Gastrocnemius medialis (tissue), 4 donors: Measurements from ENCODE around the gene KIRREL2. TPM values are rescaled to one million over a fixed set of nuclear protein-coding genes. Genes with fewer than 3 reads are reported as not detected.
A peak's percentile ranks its signal among the peaks of the same experiment; 100 is the strongest.

Experiments
- ATAC-seq, 2 donors: fragments of 150-250 bp; one replicate each; pipeline ENCODE4 v1.9.1; 2016
- DNase-seq, 2 donors: peaks; one replicate each; pipeline ENCODE4 v3.0.0-alpha.2; 2019
- H3K27ac ChIP-seq, 4 donors: fragments of 200-600 bp; sonication (generic); 1 replicate in 1 of 4; 2 replicates in 3 of 4; pipeline ENCODE4 v1.5.1; 2016 to 2018; ENCODE audit warnings: mild to moderate bottlenecking in 2 of 4, moderate library complexity in 1 of 4
- H3K27me3 ChIP-seq, 3 donors: fragments of 200-600 bp; sonication (generic) in 2 of 3; 1 replicate in 1 of 3; 2 replicates in 2 of 3; pipeline versions ENCODE4 v1.5.1 to v1.6.0; 2016 to 2019; ENCODE audit warnings: mild to moderate bottlenecking in 1 of 3, moderate library complexity in 1 of 3
- H3K36me3 ChIP-seq, 2 donors: fragments of 200-600 bp; sonication (generic) in 1 of 2; one replicate each; pipeline ENCODE4 v1.5.1; 2017 to 2018
- H3K4me1 ChIP-seq, 2 donors: fragments of 200-600 bp; sonication (generic) in 1 of 2; one replicate each; pipeline ENCODE4 v1.5.1; 2016 to 2017; ENCODE audit warnings: mild to moderate bottlenecking in 2 of 2
- H3K4me3 ChIP-seq, 4 donors: fragments of 200-600 bp; sonication (generic) in 3 of 4; 1 replicate in 1 of 4; 2 replicates in 3 of 4; pipeline ENCODE4 v1.5.1; 2016 to 2019; ENCODE audit warnings: mild to moderate bottlenecking in 2 of 4
- H3K9me3 ChIP-seq, 3 donors: fragments of 200-600 bp; sonication (generic) in 2 of 3; 1 replicate in 1 of 3; 2 replicates in 2 of 3; pipeline ENCODE4 v1.5.1; 2016 to 2019
- POLR2A ChIP-seq, 2 donors: fragments of 450-650 bp; IDR thresholded peaks; one replicate each; pipeline ENCODE4 v1.6.1; 2017; ENCODE audit warnings: antibody characterized with exemption in 2 of 2, mild to moderate bottlenecking in 2 of 2, moderate library complexity in 2 of 2
- in situ Hi-C, 4 donors: fragments of 200-750 bp; cut with MboI; loops; one replicate each; pipeline versions ENCODE4 v1.15.0 to v1.8.0; 2017; ENCODE audit warnings: low sequenced_read_pairs in 4 of 4
- intact Hi-C: fragments of 100-400 bp; cut with DNase I; formaldehyde crosslinking; loops from one replicate; pipeline ENCODE4 v1.15.1; 2023; ENCODE audit warnings: low total_unique reads
- total RNA-seq, 4 donors: library from RNA; depleted of rRNA; stranded (reverse); fragments of >200 nt; gene quantifications; one replicate each; pipeline versions ENCODE4 v1.1.0 to v1.2.3, GENCODE V29; 2016
- TF ChIP-seq, protein P1 (sequence below), 5 experiments: fragments of 450-650 bp in 3 of 5; fragments of 200-600 bp in 2 of 5; sonication (generic) in 2 of 5; IDR thresholded peaks in 4 of 5; conservative IDR thresholded peaks in 1 of 5; 1 replicate in 4 of 5; 2 replicates in 1 of 5; pipeline ENCODE4 v1.5.1; 2016 to 2019; ENCODE audit warnings: antibody characterized with exemption in 5 of 5, mild to moderate bottlenecking in 3 of 5, moderate library complexity in 3 of 5

The KIRREL2 gene
- total RNA-seq, 4 donors from 2014 or later, result not detected

DNA sequence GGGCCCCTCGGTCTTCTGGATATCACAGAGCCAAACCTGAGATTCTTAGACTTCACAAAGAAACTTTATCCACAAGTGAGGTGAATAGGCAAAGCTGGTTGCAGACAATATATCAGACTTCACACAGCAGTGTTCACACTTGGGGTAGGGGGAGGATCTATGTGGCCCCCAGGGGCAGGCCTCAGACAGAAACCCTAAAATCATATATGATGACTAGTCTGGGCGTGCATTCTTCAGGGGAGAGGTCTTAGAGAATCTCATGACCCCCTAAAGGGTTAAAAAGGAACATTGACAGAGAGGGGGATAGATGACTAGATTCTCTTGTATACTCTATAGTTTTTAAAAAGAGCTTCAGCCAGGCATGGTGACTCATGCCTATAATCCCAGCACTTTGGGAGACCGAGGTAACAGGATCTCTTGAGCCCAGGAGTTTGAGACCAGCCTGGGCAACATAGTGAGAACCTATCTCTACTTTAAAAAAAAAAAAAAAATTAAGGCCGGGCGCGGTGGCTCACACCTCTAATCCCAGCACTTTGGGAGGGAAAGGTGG, 48.5 kb downstream of the KIRREL2 start:
- TF ChIP-seq POLR2A (IDR thresholded peaks at IDR 0.05), result no peak
- TF ChIP-seq, protein P1, sequence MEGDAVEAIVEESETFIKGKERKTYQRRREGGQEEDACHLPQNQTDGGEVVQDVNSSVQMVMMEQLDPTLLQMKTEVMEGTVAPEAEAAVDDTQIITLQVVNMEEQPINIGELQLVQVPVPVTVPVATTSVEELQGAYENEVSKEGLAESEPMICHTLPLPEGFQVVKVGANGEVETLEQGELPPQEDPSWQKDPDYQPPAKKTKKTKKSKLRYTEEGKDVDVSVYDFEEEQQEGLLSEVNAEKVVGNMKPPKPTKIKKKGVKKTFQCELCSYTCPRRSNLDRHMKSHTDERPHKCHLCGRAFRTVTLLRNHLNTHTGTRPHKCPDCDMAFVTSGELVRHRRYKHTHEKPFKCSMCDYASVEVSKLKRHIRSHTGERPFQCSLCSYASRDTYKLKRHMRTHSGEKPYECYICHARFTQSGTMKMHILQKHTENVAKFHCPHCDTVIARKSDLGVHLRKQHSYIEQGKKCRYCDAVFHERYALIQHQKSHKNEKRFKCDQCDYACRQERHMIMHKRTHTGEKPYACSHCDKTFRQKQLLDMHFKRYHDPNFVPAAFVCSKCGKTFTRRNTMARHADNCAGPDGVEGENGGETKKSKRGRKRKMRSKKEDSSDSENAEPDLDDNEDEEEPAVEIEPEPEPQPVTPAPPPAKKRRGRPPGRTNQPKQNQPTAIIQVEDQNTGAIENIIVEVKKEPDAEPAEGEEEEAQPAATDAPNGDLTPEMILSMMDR (IDR thresholded peaks at IDR 0.05 in 4 of 5, conservative IDR thresholded peaks at IDR 0.05 in 1 of 5), result no peak
- no peaks in the 10 kb centered on the region for H3K36me3 ChIP-seq
- in situ Hi-C loops (no loop called here), intact Hi-C loops (no loop called here)
- H3K4me3 ChIP-seq, result no peak overlapping the region
- no peak for DNase-seq
- no peaks in the 10 kb centered on the region for H3K9me3 ChIP-seq
- no peak for ATAC-seq
- peaks cover 0 to 5% of the 10 kb centered on the region in 2 donors for H3K4me1 ChIP-seq
- peaks cover 0 to 2% (median 0%) of the 10 kb centered on the region in 3 donors for H3K27me3 ChIP-seq
- peak overlapping the region in 1 of 4 donors; percentile 10 for H3K27ac ChIP-seq

DNA sequence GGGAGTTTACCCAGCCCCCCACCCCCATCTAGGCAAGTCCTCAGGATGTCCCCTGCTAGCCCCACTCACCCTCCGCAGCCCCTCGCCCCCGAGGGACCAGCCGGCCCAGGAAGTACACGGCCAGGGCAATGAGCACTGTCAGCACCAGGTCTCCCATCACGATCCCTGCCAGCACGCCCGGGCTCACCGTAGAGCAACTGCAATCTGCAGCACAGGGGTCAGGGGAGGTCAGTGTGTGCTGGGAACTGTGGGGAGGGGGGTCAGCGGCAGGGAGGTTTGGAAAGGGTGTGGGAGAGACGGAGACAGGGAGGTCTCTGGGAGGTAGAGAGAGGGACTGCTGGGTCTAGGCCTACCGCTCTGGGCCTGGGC, 50.6 kb downstream of the KIRREL2 start:
- DNase-seq, result no peak
- in situ Hi-C loops (no loop called here), intact Hi-C loops (no loop called here)
- Histone ChIP-seq H3K27ac (peak overlapping the region in 1 of 4 donors; percentile 10), H3K4me3 (peak overlapping the region in 1 of 4 donors; percentile 32), H3K9me3 (no peaks in the 10 kb centered on the region), H3K4me1 (no peaks in the 10 kb centered on the region), H3K27me3 (peaks cover 0 to 2% (median 0%) of the 10 kb centered on the region in 3 donors), H3K36me3 (no peaks in the 10 kb centered on the region)
- TF ChIP-seq, protein P1 (IDR thresholded peaks at IDR 0.05 in 4 of 5, conservative IDR thresholded peaks at IDR 0.05 in 1 of 5), result no peak
- TF ChIP-seq POLR2A (IDR thresholded peaks at IDR 0.05), result no peak
- no peak for ATAC-seq

DNA sequence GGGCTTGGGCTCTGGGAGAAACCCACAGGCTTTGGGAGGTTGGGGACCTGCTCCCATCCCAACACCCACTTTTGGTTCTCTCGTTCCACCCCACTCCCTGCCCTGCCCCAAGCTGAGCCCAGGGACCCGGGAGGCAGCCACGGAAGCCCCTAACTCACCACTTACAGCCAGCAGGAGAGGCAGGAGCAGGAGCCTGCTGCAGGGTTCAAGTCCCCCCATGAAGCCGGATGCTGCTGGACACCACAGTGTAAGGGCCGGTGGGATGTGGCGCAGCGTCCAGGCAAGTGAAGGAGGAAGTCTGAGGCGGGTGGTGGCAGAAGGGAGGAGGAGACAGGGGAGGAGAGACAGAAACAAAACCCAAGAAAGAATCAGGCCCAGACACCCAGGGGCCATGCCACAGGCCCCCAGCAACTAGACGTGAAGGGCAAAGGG, 51.3 kb downstream of the KIRREL2 start, which contains the start of gene TYROBP:
Gene TYROBP, minus strand, starts transcription at position 286 of the 432 bp plus-strand sequence. Its CDS starts 67 bp downstream, at position 219.
- Histone ChIP-seq H3K4me3 (peak within 1 kb of the TSS in 1 of 4 donors; percentile 32), H3K27ac (peak within 1 kb of the TSS in 1 of 4 donors; percentile 14), H3K27me3 (peaks cover 0 to 2% (median 0%) of the 10 kb centered on the region in 3 donors), H3K36me3 (no peaks in the 10 kb centered on the region), H3K4me1 (no peaks in the 10 kb centered on the region), H3K9me3 (no peaks in the 10 kb centered on the region)
- intact Hi-C loops (no loop called here), in situ Hi-C loops (no loop called here)
- TF ChIP-seq POLR2A (IDR thresholded peaks at IDR 0.05), result peak; percentile 11 to 36
- TF ChIP-seq, protein P1 (IDR thresholded peaks at IDR 0.05 in 4 of 5, conservative IDR thresholded peaks at IDR 0.05 in 1 of 5), result no peak
- no peak for DNase-seq
- no peak for ATAC-seq

DNA sequence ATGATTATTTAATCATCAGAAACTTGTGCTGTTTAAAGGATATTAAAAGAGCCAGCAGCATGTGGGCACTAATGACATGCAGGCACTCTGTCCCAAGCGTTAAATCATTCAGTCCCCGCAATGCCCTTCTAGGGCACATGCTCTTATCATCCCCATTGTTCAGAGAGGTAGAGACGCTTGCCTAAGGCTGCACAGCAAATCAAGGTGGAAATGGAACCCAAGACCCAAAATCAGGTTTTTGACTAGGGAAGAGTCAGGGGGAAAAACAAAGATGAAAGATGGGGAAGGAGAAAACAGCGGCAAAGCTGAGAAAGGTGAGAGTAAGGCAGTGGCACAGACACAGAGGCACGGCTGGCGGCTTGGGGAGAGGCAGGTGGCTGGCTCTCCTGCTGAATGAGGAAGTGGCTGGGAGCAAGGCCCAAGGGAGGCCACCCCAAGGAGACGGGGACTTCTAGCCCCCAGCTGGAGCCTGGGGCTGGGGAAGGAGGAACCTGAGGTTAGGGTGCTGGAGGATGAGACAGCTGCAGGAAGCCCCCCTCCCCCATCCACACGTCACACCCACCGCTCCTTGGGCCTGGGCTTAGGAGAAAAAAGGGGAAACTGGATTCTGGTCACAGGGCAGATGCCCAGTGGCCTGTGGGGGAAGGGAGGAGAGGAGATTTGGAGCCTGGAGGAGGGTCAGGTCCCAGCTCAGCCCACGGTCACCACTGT, 52.4 kb downstream of the KIRREL2 start:
- in situ Hi-C loops, result no loop called here
- peaks cover 0 to 2% (median 0%) of the 10 kb centered on the region in 3 donors for H3K27me3 ChIP-seq
- ATAC-seq, result peak in 1 of 2 donors; percentile 41
- H3K36me3 ChIP-seq, result no peaks in the 10 kb centered on the region
- TF ChIP-seq POLR2A (IDR thresholded peaks at IDR 0.05), result no peak
- TF ChIP-seq, protein P1 (IDR thresholded peaks at IDR 0.05 in 4 of 5, conservative IDR thresholded peaks at IDR 0.05 in 1 of 5), result no peak
- H3K9me3 ChIP-seq, result no peaks in the 10 kb centered on the region
- peak; percentile 50 to 66 for DNase-seq
- H3K4me3 ChIP-seq, result no peak overlapping the region
- intact Hi-C loops, result no loop called here
- H3K27ac ChIP-seq, result peak overlapping the region in 1 of 4 donors; percentile 14
- H3K4me1 ChIP-seq, result no peaks in the 10 kb centered on the region
